Endothelial cell (in vitro differentiated cells): Measurements from ENCODE around the gene MFAP5. TPM values are rescaled to one million over a fixed set of nuclear protein-coding genes. Genes with fewer than 3 reads are reported as not detected.

ENCODE experiments used
- DNase-seq: peaks from one replicate; pipeline ENCODE4 v3.0.0; 2021; ENCODE audit warnings: low spot score
- H3K27ac Mint-ChIP-seq: one replicate; pipeline ENCODE4 v1.8.0; 2021; ENCODE audit warnings: mixed read lengths, inconsistent platforms; ENCODE audit not compliant: unreplicated experiment
- H3K27me3 Mint-ChIP-seq: one replicate; pipeline ENCODE4 v1.8.0; 2021; ENCODE audit warnings: mild to moderate bottlenecking, moderate library complexity, mixed read lengths, inconsistent platforms; ENCODE audit not compliant: unreplicated experiment
- H3K36me3 Mint-ChIP-seq: one replicate; pipeline ENCODE4 v1.8.0; 2021; ENCODE audit warnings: mild to moderate bottlenecking, low read depth, mixed read lengths, inconsistent platforms; ENCODE audit not compliant: unreplicated experiment
- H3K4me1 Mint-ChIP-seq: one replicate; pipeline ENCODE4 v1.8.0; 2021; ENCODE audit warnings: mild to moderate bottlenecking, mixed read lengths, inconsistent platforms; ENCODE audit not compliant: unreplicated experiment
- H3K4me3 Mint-ChIP-seq: one replicate; pipeline ENCODE4 v1.8.0; 2021; ENCODE audit warnings: mild to moderate bottlenecking, mixed read lengths, inconsistent platforms; ENCODE audit not compliant: unreplicated experiment
- H3K9me3 Mint-ChIP-seq: one replicate; pipeline ENCODE4 v1.8.0; 2021; ENCODE audit warnings: mixed read lengths, inconsistent platforms; ENCODE audit not compliant: unreplicated experiment
- CTCF ChIP-seq: fragments of 200-600 bp; sonication (generic); IDR thresholded peaks from one replicate; pipeline ENCODE4 v1.5.0; 2021; ENCODE audit warnings: antibody characterized with exemption; ENCODE audit not compliant: unreplicated experiment
- total RNA-seq: library from RNA; stranded (reverse); fragmentation: NEBNext Ultra II Directional; extraction: Animal tissue kit (Norgen Biotek cat#: 25700); gene quantifications from one replicate; pipeline ENCODE4 v1.2.1, GENCODE V29; 2021; ENCODE audit not compliant: unreplicated experiment

Gene MFAP5
- total RNA-seq, 1 donor from 2014 or later, result 0.31 TPM

- Mint-ChIP-seq H3K27me3 (peaks cover 8% of the 10 kb centered on the region), H3K36me3 (peaks cover 10% of the 10 kb centered on the region), H3K27ac (peak overlapping the region; percentile 100), H3K4me1 (peaks cover 38% of the 10 kb centered on the region), H3K9me3 (no peaks in the 10 kb centered on the region), H3K4me3 (peak overlapping the region; percentile 94)
- DNase-seq, result no peak
- no peak for TF ChIP-seq CTCF
Observed at GRCh38 chr12:8696442-8697090, 33.9 kb upstream of the MFAP5 start.

- Mint-ChIP-seq H3K27me3 (peaks cover 11% of the 10 kb centered on the region), H3K27ac (no peak overlapping the region), H3K4me1 (peaks cover 32% of the 10 kb centered on the region), H3K36me3 (peaks cover 10% of the 10 kb centered on the region), H3K4me3 (no peak overlapping the region), H3K9me3 (no peaks in the 10 kb centered on the region)
- DNase-seq, result no peak
- no peak for TF ChIP-seq CTCF
Observed at GRCh38 chr12:8695116-8695515, 32.5 kb upstream of the MFAP5 start.

GRCh38 chr12:8692573-8692972 is 29.9 kb upstream of the MFAP5 start:
- H3K27me3 Mint-ChIP-seq, result peaks cover 6% of the 10 kb centered on the region
- peaks cover 28% of the 10 kb centered on the region for H3K4me1 Mint-ChIP-seq
- peaks cover 5% of the 10 kb centered on the region for H3K36me3 Mint-ChIP-seq
- H3K4me3 Mint-ChIP-seq, result no peak overlapping the region
- peak; percentile 58 for DNase-seq
- H3K27ac Mint-ChIP-seq, result peak overlapping the region; percentile 93
- H3K9me3 Mint-ChIP-seq, result no peaks in the 10 kb centered on the region
- TF ChIP-seq CTCF, result no peak

- DNase-seq, result no peak
- Mint-ChIP-seq H3K9me3 (no peaks in the 10 kb centered on the region), H3K4me3 (no peak overlapping the region), H3K27ac (peak overlapping the region; percentile 62), H3K27me3 (peaks cover 3% of the 10 kb centered on the region), H3K4me1 (peaks cover 27% of the 10 kb centered on the region), H3K36me3 (no peaks in the 10 kb centered on the region)
- TF ChIP-seq CTCF, result no peak
Observed at GRCh38 chr12:8689681-8690080, 27.1 kb upstream of the MFAP5 start.

GRCh38 chr12:8687846-8688601 is 25.4 kb upstream of the MFAP5 start:
- Mint-ChIP-seq H3K4me3 (no peak overlapping the region), H3K27me3 (peaks cover 3% of the 10 kb centered on the region), H3K4me1 (peaks cover 26% of the 10 kb centered on the region), H3K9me3 (no peaks in the 10 kb centered on the region), H3K27ac (no peak overlapping the region), H3K36me3 (no peaks in the 10 kb centered on the region)
- TF ChIP-seq CTCF, result no peak
- peak; percentile 41 for DNase-seq
